ENCODE data around the gene ARRDC3.
"Not testable (repeated sequence)": the region's sequence is repeated elsewhere in the genome, so short reads cannot be mapped to it uniquely, and the experiment has no call there.

ARRDC3 gene

DNA sequence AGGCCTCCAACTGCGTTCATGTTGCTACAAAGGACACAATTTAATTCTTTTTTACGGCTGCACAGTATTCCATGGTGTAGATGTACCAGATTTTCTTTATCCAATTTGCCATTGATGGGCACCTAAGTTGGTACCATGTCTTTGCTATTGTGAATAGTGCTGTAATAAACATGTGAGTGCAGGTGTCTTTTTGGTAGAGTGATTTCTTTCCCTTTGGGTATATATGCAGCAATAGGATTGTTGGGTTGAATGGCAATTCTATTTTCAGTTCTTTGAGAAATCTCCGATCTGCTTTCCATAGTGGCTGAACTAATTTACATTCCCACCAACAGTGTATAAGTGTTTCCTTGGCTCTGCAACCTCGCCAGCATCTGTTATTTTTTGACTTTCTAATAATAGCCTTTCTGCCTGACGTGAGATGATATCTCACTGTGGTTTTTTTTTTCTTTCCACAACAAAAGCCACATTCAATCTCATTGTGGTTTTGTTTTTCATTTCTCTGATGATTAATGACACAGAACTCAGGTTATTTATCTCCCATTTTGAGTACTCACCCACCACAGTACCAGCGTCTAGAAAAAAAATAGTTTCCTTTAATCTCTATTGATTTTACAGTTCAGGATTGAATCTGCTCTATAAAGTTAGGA is 21.9 kb downstream of the ARRDC3 start:
- H3K4me3 ChIP-seq (ENCODE audit: low read depth, low read length), result no peak overlapping the region
- no peak for DNase-seq (ENCODE audit: low read depth)

GRCh38 chr5:91359962-91360609 is 23.0 kb downstream of the ARRDC3 start:
- H3K4me3 ChIP-seq (ENCODE audit: low read depth, low read length), result no peak overlapping the region
- TF ChIP-seq, protein P1, sequence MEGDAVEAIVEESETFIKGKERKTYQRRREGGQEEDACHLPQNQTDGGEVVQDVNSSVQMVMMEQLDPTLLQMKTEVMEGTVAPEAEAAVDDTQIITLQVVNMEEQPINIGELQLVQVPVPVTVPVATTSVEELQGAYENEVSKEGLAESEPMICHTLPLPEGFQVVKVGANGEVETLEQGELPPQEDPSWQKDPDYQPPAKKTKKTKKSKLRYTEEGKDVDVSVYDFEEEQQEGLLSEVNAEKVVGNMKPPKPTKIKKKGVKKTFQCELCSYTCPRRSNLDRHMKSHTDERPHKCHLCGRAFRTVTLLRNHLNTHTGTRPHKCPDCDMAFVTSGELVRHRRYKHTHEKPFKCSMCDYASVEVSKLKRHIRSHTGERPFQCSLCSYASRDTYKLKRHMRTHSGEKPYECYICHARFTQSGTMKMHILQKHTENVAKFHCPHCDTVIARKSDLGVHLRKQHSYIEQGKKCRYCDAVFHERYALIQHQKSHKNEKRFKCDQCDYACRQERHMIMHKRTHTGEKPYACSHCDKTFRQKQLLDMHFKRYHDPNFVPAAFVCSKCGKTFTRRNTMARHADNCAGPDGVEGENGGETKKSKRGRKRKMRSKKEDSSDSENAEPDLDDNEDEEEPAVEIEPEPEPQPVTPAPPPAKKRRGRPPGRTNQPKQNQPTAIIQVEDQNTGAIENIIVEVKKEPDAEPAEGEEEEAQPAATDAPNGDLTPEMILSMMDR (conservative IDR thresholded peaks at IDR 0.05; ENCODE audit: low read depth, low read length), result no peak
- peak; percentile 45 for DNase-seq (ENCODE audit: low read depth)

More for the DNA sequence above, 21.9 kb downstream of the ARRDC3 start:
- TF ChIP-seq, protein P1 (conservative IDR thresholded peaks at IDR 0.05; ENCODE audit: low read depth, low read length), result no peak

GRCh38 chr5:91357806-91358205 is 25.3 kb downstream of the ARRDC3 start:
- no peak for DNase-seq (ENCODE audit: low read depth)
- TF ChIP-seq, protein P1 (conservative IDR thresholded peaks at IDR 0.05; ENCODE audit: low read depth, low read length), result no peak
- no peak overlapping the region for H3K4me3 ChIP-seq (ENCODE audit: low read depth, low read length)

DNA sequence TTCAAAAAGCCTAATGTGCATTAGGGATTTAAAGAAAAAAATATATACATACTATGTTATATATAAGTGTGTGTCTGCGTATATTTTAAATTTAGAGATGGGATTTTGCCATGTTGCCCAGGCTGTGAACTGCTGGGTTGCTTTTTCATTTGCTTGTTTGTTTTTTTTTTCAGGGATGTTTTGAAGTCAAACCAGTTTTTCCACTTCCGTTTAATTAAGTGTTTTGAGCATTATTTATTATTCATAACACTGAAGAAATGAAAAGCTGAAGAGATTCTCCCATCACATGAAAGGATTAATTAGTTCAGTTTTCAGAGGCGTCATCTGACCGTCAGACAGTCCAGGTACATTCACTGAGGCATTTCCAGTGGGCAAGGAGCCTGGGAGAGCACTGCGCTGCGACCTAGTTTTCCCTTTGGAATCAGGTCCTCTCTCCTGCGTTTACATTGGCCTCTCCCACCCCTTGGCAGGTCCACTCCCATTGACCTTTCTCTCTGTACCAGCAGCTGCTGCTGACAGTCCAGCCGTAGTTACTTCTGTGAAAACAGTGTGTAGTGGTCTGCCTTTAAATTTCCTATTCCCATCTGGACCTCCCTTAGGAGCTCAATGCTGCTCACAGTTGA is 26.0 kb downstream of the ARRDC3 start:
- DNase-seq (ENCODE audit: low read depth), result no peak
- TF ChIP-seq, protein P1 (conservative IDR thresholded peaks at IDR 0.05; ENCODE audit: low read depth, low read length), result no peak
- H3K4me3 ChIP-seq (ENCODE audit: low read depth, low read length), result no peak overlapping the region

DNA sequence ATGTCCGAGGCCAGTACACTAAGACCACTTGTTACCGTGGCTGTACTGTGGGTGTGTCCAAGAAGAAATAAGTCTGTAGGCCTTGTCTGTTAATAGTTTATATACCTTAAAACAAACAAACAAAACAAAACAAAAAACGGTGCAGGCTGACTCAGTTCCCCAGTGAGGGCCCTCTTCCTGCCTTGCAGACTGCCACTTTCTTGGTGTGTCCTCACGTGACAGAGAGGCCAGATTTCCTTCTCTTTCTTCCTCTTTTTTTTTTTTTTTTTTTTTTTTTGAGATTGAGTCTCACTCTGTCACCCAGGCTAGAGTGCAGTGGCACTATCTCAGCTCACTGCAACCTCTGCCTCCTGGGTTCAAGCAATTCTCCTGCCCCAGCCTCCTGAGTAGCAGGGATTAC is 28.2 kb downstream of the ARRDC3 start:
- not testable (repeated sequence) for DNase-seq (ENCODE audit: low read depth); H3K4me3 ChIP-seq (ENCODE audit: low read depth, low read length)

GRCh38 chr5:91352831-91353695 is 30.1 kb downstream of the ARRDC3 start:
- TF ChIP-seq, protein P1 (conservative IDR thresholded peaks at IDR 0.05; ENCODE audit: low read depth, low read length), result no peak
- DNase-seq (ENCODE audit: low read depth), result no peak
- no peak overlapping the region for H3K4me3 ChIP-seq (ENCODE audit: low read depth, low read length)

DNA sequence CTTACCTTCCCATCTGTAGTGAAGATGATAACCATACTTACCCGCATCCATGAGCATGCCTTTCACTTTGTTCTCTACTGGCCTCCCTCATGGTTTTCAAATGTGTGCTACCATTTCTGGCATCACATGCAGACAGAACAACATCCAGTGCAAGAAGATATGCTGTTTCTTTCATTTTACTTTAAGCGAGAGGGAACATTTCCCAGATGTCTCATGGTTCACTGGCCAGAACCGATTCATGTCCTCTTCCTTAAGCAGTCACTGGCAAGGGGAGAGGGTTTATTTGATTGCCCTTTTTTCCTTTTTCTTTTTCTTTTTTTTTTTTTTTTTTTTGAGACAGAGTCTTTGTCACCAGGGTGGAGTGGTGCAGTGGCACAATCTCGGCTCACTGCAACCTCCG is 37.7 kb downstream of the ARRDC3 start:
- no peak overlapping the region for H3K4me3 ChIP-seq (ENCODE audit: low read depth, low read length)
- TF ChIP-seq, protein P1 (conservative IDR thresholded peaks at IDR 0.05; ENCODE audit: low read depth, low read length), result no peak
- no peak for DNase-seq (ENCODE audit: low read depth)

DNA sequence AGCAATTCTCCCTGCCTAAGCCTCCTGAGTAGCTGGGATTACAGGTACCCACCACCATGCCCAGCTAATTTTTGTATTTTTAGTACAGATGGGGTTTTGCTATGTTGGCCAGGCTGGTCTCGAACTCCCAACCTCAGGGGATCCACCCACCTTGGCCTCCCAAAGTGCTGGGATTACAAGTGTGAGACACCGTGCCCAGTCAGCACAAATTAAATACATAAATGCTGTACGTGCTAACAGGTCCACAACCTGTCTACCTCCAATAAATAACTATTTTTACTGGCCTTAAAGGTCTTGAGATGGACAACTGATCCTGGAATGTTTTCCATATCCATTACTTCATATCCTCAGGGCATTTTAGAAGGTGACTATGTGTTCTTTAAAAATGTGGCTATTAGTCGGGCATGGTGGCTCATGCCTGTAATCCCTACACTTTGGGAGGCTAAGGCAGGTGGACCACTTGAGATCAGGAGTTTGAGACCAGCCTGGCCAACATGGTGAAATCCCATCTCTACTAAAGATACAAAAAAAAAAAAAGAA is 38.4 kb downstream of the ARRDC3 start:
- DNase-seq (ENCODE audit: low read depth); H3K4me3 ChIP-seq (ENCODE audit: low read depth, low read length): not testable (repeated sequence)
